ENCODE measurements around the gene CAMTA2.

DNA sequence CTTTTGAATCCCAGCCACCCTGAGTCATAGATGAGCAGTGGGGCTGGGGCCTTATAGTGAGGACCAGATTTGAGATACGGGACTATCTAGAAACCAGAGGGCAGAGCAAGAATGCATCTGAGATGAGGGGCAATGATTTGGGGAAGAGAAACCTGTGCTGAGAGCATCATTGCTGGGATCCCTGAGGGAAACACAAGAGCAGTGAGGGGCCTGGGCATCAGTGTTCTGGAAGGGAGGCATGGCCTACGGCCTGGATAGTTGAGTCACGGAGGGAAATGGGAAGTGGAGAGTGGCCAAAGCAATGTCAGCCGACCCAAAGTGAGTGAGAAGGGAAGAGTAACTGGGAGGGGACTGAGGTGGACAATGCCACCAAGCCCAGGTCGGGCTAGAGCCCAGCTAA, 5.2 kb downstream of the CAMTA2 start:
- no peak for TF ChIP-seq RAD21 (IDR thresholded peaks at IDR 0.05)
- TF ChIP-seq, protein P1, sequence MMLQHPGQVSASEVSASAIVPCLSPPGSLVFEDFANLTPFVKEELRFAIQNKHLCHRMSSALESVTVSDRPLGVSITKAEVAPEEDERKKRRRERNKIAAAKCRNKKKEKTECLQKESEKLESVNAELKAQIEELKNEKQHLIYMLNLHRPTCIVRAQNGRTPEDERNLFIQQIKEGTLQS (IDR thresholded peaks at IDR 0.05) = no peak
- no peak for TF ChIP-seq CTCF (IDR thresholded peaks at IDR 0.05; ENCODE audit: low read depth, low read length, missing input control)
- TF ChIP-seq MAX (IDR thresholded peaks at IDR 0.05) = no peak
- no peak for TF ChIP-seq JUND (IDR thresholded peaks at IDR 0.05)
- no peak for TF ChIP-seq SP1 (IDR thresholded peaks at IDR 0.05)
- no peak for TF ChIP-seq ZBTB33 (IDR thresholded peaks at IDR 0.05)
- no peak for TF ChIP-seq NR2F2 (IDR thresholded peaks at IDR 0.05)

Measured in liver (tissue), 3 donors.